CD4-positive, CD25-positive, alpha-beta regulatory T cell (primary cell): ENCODE measurements around the gene MAP2K5. TPM values are rescaled to one million over a fixed set of nuclear protein-coding genes. Genes with fewer than 3 reads are reported as not detected.

ENCODE experiments used
- ATAC-seq, 2 donors: fragments of 150-1000 bp; cut with Tn5 transposase; one replicate each; pipeline ENCODE4 v1.10.0; 2021; ENCODE audit warnings: low read depth in 2 of 2, moderate number of reproducible peaks in 2 of 2, moderate library complexity in 1 of 2
- DNase-seq, 3 donors: peaks; one replicate each; pipeline versions ENCODE4 v3.0.0 to v3.0.0-alpha.2; 2012 to 2022; ENCODE audit warnings: mixed read lengths in 1 of 3
- H3K27ac ChIP-seq: one replicate; pipeline ENCODE4 v1.7.0; 2013; ENCODE audit warnings: mild to moderate bottlenecking, low read length; ENCODE audit not compliant: insufficient read depth, poor library complexity, severe bottlenecking
- H3K27me3 ChIP-seq: one replicate; pipeline ENCODE4 v1.7.0; 2013; ENCODE audit warnings: low read length; ENCODE audit not compliant: control insufficient read depth, insufficient read depth
- H3K36me3 ChIP-seq: one replicate; pipeline ENCODE4 v1.7.0; 2013; ENCODE audit warnings: mild to moderate bottlenecking, low read length, moderate library complexity; ENCODE audit not compliant: control insufficient read depth, insufficient read depth
- H3K4me1 ChIP-seq: 2 replicates; pipeline ENCODE4 v1.7.0; 2013; ENCODE audit warnings: mild to moderate bottlenecking, low read length; ENCODE audit not compliant: insufficient read depth, control insufficient read depth, poor library complexity, severe bottlenecking
- H3K4me3 ChIP-seq: one replicate; pipeline ENCODE4 v1.7.0; 2013; ENCODE audit warnings: low read depth, mild to moderate bottlenecking, low read length, moderate library complexity
- H3K9me3 ChIP-seq, 2 experiments: 1 replicate in 1 of 2; 2 replicates in 1 of 2; pipeline ENCODE4 v1.7.0; 2013; ENCODE audit warnings: low read length in 2 of 2, mild to moderate bottlenecking in 1 of 2, moderate library complexity in 1 of 2; ENCODE audit not compliant: control insufficient read depth in 2 of 2
- H3K27ac Mint-ChIP-seq, 3 donors: one replicate each; pipeline ENCODE4 v1.8.0; 2020 to 2022; ENCODE audit warnings: mild to moderate bottlenecking in 3 of 3, mixed read lengths in 3 of 3, moderate library complexity in 2 of 3
- H3K27me3 Mint-ChIP-seq: one replicate; pipeline ENCODE4 v1.8.0; 2022; ENCODE audit warnings: mild to moderate bottlenecking, mixed read lengths
- H3K36me3 Mint-ChIP-seq: one replicate; pipeline ENCODE4 v1.8.0; 2020; ENCODE audit warnings: mixed read lengths
- H3K4me1 Mint-ChIP-seq, 4 donors: one replicate each; pipeline ENCODE4 v1.8.0; 2020 to 2022; ENCODE audit warnings: mixed read lengths in 4 of 4, mild to moderate bottlenecking in 1 of 4
- H3K4me3 Mint-ChIP-seq, 4 donors: one replicate each; pipeline ENCODE4 v1.8.0; 2020 to 2022; ENCODE audit warnings: mild to moderate bottlenecking in 4 of 4, mixed read lengths in 4 of 4, moderate library complexity in 3 of 4
- H3K9me3 Mint-ChIP-seq, 7 donors: one replicate each; pipeline ENCODE4 v1.8.0; 2020 to 2022; ENCODE audit warnings: mixed read lengths in 7 of 7, mild to moderate bottlenecking in 3 of 7, moderate library complexity in 2 of 7
- polyA plus RNA-seq, 4 donors: library from polyadenylated mRNA; unstranded; fragments of 300-500 nt; fragmentation: Illumina TruSeq; gene quantifications; one replicate each; pipeline ENCODE4 v1.2.3, GENCODE V29; 2021
- total RNA-seq: library from RNA; stranded (reverse); gene quantifications from one replicate; pipeline ENCODE4 v1.2.3, GENCODE V29; 2022

Gene MAP2K5
- total and polyA plus RNA-seq, 5 donors from 2014 or later: 14.5 to 30.8 (median 17.0) TPM

DNA sequence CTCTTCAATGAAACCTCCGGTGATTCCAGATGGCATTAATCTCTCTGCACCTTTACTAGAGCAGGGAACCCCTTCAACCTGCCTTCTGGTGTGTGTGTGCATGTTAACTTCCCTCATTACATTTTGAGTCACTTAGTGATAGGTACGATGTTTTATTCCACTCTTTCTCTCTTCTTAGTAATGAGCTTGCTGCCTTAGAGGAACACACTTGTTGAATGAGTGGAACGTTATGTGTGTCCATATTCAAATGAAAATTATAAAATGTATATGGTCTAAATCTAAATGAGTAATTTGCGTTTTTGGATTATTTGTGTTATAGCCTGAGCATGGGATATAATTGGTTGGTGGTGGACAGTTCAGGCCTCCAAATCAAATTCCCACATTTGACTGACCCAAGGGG is 12.1 kb downstream of the MAP2K5 start:
- peaks cover 0 to 2% (median 0%) of the 10 kb centered on the region in 7 donors for H3K9me3 Mint-ChIP-seq
- H3K9me3 ChIP-seq: no peaks in the 10 kb centered on the region
- H3K27me3 ChIP-seq: no peaks in the 10 kb centered on the region
- no peak for ATAC-seq
- H3K36me3 Mint-ChIP-seq: peaks cover 39% of the 10 kb centered on the region
- no peak overlapping the region for H3K27ac ChIP-seq
- no peak overlapping the region for H3K4me3 ChIP-seq
- H3K36me3 ChIP-seq: peaks cover 36% of the 10 kb centered on the region
- no peak for DNase-seq
- no peak overlapping the region for H3K4me3 Mint-ChIP-seq
- no peak overlapping the region for H3K27ac Mint-ChIP-seq
- peaks cover 4% of the 10 kb centered on the region for H3K4me1 ChIP-seq
- peaks cover 10 to 22% (median 14%) of the 10 kb centered on the region in 4 donors for H3K4me1 Mint-ChIP-seq
- no peaks in the 10 kb centered on the region for H3K27me3 Mint-ChIP-seq

- peaks cover 34% of the 10 kb centered on the region for H3K36me3 ChIP-seq
- Mint-ChIP-seq H3K4me3 (no peak overlapping the region), H3K9me3 (peaks cover 0 to 2% (median 0%) of the 10 kb centered on the region in 7 donors), H3K36me3 (peaks cover 34% of the 10 kb centered on the region), H3K27ac (no peak overlapping the region), H3K27me3 (no peaks in the 10 kb centered on the region), H3K4me1 (peaks cover 11 to 35% (median 17%) of the 10 kb centered on the region in 4 donors)
- no peaks in the 10 kb centered on the region for H3K27me3 ChIP-seq
- no peak overlapping the region for H3K27ac ChIP-seq
- no peak overlapping the region for H3K4me3 ChIP-seq
- ATAC-seq: no peak
- DNase-seq: no peak
- peaks cover 4% of the 10 kb centered on the region for H3K4me1 ChIP-seq
- H3K9me3 ChIP-seq: no peaks in the 10 kb centered on the region
Observed at GRCh38 chr15:67556976-67557570, 14.6 kb downstream of the MAP2K5 start.

GRCh38 chr15:67558502-67558901 is 16.0 kb downstream of the MAP2K5 start:
- Histone ChIP-seq H3K27me3 (no peaks in the 10 kb centered on the region), H3K4me3 (no peak overlapping the region), H3K9me3 (no peaks in the 10 kb centered on the region), H3K4me1 (peaks cover 4% of the 10 kb centered on the region), H3K27ac (no peak overlapping the region), H3K36me3 (peaks cover 28% of the 10 kb centered on the region)
- Mint-ChIP-seq H3K27ac (no peak overlapping the region), H3K4me3 (no peak overlapping the region), H3K36me3 (peaks cover 34% of the 10 kb centered on the region), H3K4me1 (peaks cover 11 to 43% (median 25%) of the 10 kb centered on the region in 4 donors), H3K27me3 (no peaks in the 10 kb centered on the region), H3K9me3 (peaks cover 0 to 2% (median 0%) of the 10 kb centered on the region in 7 donors)
- DNase-seq (no peak), ATAC-seq (no peak)

- peaks cover 4% of the 10 kb centered on the region for H3K4me1 ChIP-seq
- Mint-ChIP-seq H3K9me3 (peaks cover 0 to 2% (median 0%) of the 10 kb centered on the region in 7 donors), H3K4me1 (peaks cover 17 to 49% (median 28%) of the 10 kb centered on the region in 4 donors), H3K4me3 (no peak overlapping the region), H3K36me3 (peaks cover 40% of the 10 kb centered on the region), H3K27me3 (no peaks in the 10 kb centered on the region), H3K27ac (no peak overlapping the region)
- no peak for DNase-seq
- H3K4me3 ChIP-seq: no peak overlapping the region
- H3K36me3 ChIP-seq: peaks cover 31% of the 10 kb centered on the region
- H3K27me3 ChIP-seq: no peaks in the 10 kb centered on the region
- no peak for ATAC-seq
- no peak overlapping the region for H3K27ac ChIP-seq
- H3K9me3 ChIP-seq: no peaks in the 10 kb centered on the region
Observed at GRCh38 chr15:67559158-67559557, 16.7 kb downstream of the MAP2K5 start.

- Histone ChIP-seq H3K9me3 (no peaks in the 10 kb centered on the region), H3K4me1 (peaks cover 4% of the 10 kb centered on the region), H3K36me3 (peaks cover 31% of the 10 kb centered on the region), H3K27ac (no peak overlapping the region), H3K4me3 (no peak overlapping the region), H3K27me3 (no peaks in the 10 kb centered on the region)
- Mint-ChIP-seq H3K9me3 (peaks cover 0 to 2% (median 0%) of the 10 kb centered on the region in 7 donors), H3K36me3 (peaks cover 43% of the 10 kb centered on the region), H3K27ac (no peak overlapping the region), H3K4me3 (no peak overlapping the region), H3K4me1 (peaks cover 22 to 53% (median 29%) of the 10 kb centered on the region in 4 donors), H3K27me3 (no peaks in the 10 kb centered on the region)
- DNase-seq (no peak), ATAC-seq (no peak)
Observed at GRCh38 chr15:67559576-67559975, 17.1 kb downstream of the MAP2K5 start.

DNA sequence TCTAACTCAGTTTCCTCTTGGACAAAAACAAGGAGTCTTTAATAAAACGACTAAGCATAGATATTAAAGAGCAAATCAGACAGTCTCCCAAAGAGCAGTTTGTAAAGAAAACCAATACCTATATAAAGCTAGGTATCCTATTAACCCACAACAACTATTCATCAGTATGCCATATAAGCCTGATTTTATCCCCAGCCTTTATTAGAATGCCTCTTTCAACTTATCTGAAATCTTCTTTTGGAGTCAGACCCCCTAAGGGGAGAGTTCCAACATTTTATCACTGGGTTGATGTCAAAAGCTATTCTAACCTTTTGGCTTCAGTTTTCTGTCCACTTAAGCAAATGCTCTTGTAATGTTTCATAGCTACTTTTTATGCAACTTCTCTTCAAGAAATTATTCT is 17.8 kb downstream of the MAP2K5 start:
- Histone ChIP-seq H3K27me3 (no peaks in the 10 kb centered on the region), H3K36me3 (peaks cover 31% of the 10 kb centered on the region), H3K27ac (no peak overlapping the region), H3K9me3 (no peaks in the 10 kb centered on the region), H3K4me3 (no peak overlapping the region), H3K4me1 (peaks cover 4% of the 10 kb centered on the region)
- Mint-ChIP-seq H3K27ac (no peak overlapping the region), H3K36me3 (peaks cover 42% of the 10 kb centered on the region), H3K4me1 (peaks cover 25 to 58% (median 29%) of the 10 kb centered on the region in 4 donors), H3K27me3 (no peaks in the 10 kb centered on the region), H3K4me3 (no peak overlapping the region), H3K9me3 (peaks cover 0 to 2% (median 0%) of the 10 kb centered on the region in 7 donors)
- ATAC-seq (no peak), DNase-seq (no peak)

DNA sequence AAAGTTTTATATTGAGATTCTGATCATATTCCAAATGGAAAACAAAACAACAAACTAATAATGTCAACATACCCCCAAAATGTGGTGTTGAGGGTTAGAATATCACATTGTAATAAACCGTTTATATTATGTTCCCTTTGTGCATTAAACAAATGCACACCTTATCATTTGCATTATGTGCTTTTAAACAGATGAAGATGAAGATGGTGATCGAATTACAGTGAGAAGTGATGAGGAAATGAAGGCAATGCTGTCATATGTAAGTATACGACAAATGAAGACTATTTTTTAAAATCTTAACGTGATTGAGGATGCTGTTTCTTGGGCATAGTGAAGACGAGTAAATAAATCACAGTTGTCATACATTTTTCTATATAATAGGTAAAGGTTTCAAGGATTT is 20.6 kb downstream of the MAP2K5 start:
- Histone ChIP-seq H3K36me3 (peaks cover 18% of the 10 kb centered on the region), H3K9me3 (no peaks in the 10 kb centered on the region), H3K27me3 (no peaks in the 10 kb centered on the region), H3K4me3 (no peak overlapping the region), H3K4me1 (no peaks in the 10 kb centered on the region), H3K27ac (no peak overlapping the region)
- H3K36me3 Mint-ChIP-seq: peaks cover 36% of the 10 kb centered on the region
- peaks cover 0 to 2% (median 0%) of the 10 kb centered on the region in 7 donors for H3K9me3 Mint-ChIP-seq
- peaks cover 20 to 49% (median 28%) of the 10 kb centered on the region in 4 donors for H3K4me1 Mint-ChIP-seq
- H3K27ac Mint-ChIP-seq: no peak overlapping the region
- H3K4me3 Mint-ChIP-seq: no peak overlapping the region
- no peak for ATAC-seq
- H3K27me3 Mint-ChIP-seq: no peaks in the 10 kb centered on the region
- no peak for DNase-seq
